GM04503 (cell line): ENCODE data around the gene RIN1.
"Not testable (repeated sequence)": the region's sequence is repeated elsewhere in the genome, so short reads cannot be mapped to it uniquely, and the experiment has no call there.

ENCODE experiments used
- DNase-seq: peaks from one replicate; pipeline ENCODE4 v3.0.0-alpha.2; 2012; ENCODE audit warnings: low read depth

The RIN1 gene

DNA sequence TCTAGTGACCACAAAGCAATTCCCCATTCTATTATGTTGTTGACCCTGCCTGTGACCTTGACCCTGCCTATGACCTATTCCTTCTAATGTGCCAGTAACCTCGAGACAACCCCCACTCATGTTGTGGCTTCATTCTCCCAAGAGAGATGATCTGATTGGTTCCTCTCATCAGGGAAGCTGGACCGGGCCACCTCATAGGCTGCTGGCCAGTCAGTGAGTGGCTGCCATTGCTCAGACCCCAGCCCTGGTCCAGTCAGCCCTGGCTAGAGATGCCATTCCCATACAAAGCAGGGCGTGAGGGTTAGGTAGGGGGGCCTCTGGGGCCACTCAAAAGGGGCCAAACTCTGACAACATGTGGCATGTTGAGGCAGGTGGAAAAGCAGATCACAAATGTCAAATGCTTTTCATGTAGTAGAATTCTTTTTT is 23.4 kb upstream of the RIN1 start:
- DNase-seq, result no peak

DNA sequence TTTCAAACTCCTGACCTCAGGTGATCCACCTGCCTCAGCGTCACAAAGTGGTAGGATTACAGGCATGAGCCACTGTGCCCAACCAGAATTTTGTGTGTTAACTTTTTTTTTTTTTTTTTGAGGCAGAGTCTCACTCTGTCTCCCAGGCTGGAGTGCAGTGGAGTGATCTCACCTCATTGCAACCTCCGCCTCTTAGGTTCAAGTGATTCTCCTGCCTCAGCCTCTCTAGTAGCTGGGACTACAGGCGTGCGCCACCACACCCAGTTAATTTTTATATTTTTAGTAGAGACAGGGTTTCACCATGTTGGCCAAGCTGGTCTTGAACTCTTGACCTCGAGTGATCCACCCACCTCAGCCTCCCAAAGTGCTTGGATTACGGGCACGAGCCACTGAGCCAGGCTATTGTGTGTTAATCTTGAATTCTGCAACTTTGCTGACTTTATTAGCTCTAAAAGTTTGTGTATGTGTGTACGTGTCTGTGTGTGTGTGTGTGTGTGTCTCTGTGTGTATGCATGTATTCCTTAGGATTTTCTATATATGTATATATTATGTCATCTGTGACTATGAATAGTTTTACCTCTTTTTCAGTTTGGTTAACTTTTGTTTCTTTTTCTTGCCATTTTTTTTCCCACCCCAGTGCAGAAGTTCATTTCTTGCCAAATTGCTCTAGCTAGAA is 14.5 kb upstream of the RIN1 start:
- DNase-seq, result not testable (repeated sequence)

DNA sequence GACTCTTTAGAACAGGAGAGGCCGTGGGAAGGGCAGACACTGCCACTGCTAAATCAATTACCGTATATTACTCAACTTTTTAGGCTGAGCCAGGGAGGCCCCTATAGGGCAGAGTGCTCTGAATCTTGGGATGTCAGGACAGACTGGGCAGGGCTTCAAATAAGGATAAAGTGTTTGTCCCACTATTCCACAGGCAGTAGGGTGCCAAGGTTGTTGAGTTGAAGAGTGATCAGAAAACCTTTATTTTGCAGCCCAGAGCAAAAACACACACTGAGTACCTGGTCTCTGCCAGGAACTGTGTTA is 12.8 kb upstream of the RIN1 start:
- no peak for DNase-seq

DNA sequence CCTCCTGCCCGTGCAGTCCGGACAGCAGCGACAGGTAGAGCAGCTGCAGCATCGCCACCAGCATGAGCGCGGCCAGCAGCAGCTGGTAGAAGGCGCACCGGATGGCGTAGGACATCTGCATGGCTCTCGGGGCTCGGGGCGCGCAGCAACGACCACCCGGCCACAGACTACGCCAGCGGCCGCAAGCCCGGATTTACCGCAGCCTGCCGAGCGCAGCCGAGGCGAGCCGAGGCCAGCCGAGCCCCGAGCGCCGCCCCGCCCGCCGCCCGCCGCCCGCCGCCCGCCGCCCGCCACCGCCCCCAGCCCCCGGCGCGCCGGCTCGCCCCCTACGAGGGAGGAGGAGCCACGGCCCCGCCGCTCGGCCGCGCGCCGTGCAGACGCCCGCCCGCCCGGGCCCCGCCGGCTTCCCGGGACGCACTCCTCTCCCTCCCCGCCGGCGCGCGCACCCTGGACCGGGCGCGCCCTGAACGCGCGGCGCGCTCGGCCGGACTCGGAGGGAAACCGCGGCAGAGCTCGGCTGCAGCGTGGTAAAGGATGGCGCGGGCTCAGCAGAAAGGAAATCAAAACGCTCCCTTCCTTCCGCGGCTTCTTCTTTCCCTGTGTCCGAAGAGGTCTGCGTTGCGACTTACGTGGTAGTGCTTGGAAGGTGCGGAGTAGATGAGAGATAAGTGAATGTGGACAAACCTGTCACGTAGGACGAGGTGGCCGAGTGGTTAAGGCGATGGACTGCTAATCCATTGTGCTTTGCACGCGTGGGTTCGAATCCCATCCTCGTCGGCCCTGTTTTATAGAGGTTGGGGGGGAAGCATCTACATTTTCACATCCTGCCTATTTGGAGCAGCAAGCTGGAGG is 11.4 kb upstream of the RIN1 start, which contains the start of gene B4GAT1:
TSS of gene B4GAT1 (minus strand) at position 205 of the 852 bp plus-strand sequence. CDS start at position 121, 84 bp downstream.
- no peak for DNase-seq

DNA sequence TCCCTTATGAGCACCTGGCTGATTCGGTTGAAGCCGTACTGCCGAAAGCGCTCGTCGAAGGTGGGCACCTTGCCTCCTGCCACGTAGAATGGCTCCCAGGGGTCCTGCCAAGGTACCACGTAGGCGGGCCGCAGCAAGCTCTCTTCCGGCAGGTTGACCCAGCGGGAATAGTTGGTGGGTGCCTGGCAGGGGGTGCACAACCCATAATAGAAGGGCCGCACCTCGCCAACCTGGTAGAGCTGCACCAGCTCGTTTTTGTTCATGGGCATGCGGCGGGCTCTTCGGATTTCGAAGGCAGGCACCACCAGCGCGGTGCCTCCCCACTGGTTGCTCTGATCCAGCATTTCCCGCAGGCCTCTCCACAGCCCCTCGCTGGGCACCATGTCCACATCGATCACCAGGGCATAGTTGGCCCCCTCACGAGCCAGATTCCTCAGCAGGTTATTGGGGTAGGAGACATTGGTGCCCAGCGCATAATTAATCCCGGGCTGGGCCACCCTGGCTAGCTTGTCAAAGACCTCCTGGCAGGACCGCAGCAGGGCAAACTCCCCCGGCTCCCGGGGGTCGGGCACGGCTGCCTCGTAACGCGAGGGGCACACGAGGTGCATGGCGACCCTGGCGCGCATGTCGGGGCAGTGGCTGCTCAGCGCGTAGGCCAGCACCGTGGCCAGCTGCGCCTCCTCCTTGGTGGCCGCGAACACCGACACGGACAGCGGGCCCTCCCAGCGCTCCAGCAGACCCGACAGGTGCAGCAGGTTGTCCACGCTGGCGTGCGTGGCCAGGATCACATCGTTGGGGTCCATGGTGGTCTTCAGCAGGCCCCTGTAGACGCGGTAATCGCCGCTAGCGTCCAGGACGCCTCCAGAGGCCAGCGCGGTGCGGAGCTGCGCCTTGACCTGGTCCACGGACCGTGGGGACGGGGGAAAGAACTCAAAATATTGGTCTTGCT is 10.5 kb upstream of the RIN1 start:
- no peak for DNase-seq

DNA sequence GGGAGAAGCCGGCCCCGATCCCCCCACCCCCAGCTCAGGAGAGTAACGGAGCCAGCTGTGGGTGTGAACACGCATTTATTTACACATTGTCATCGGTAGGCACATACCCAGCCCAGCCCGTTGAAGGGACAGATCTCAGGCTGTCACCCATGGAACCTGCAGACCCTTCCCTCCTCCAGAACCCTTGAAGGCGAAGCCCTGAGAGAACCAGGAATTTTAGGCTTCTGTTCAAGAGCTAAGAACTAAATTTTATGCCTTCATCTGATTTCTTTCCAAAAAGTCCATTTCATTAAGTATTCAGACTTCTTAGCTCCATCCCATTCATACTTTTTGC is 9.0 kb upstream of the RIN1 start:
- DNase-seq, result no peak

DNA sequence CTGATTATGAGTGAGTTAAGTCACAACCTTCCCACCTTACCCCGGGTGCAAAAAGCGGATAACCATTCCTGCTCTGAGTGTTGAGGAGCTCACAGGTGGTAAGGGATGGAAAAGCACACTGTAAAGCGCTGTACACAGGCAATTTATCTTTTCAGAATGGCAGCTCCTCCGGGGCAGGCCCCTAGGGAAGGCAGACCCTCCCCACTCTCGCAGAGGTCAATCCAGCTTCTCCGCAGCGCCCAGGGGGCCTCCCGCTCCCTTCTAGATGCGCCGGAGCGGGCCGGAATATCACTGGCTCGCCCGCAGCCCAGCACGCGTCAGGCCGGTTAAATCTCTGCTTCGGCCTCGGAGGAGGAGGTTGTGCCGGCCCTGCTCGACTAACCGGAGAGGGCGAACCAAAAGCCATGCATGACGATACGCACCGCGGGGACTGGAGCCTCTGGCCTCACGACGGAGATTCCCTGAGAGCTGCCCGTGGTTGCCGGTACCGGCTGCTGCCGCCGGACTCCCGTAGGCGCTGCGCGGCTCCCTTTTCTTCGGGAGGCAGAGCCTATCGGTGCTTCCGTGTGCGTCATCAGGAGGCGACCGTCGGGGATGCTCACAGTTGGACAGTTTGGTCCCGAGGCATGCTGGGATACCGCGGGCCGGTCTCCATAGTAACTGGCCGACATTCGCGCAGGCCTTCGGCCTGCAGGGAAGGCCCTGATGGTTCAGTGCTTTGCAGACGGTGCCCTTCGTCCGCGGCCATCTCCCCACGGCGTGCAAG is 8.5 kb upstream of the RIN1 start, which contains the start of gene BRMS1:
TSS of gene BRMS1 (minus strand) at position 555 of the 766 bp plus-strand sequence. CDS start 2,870 bp downstream, outside the sequence.
- DNase-seq, result peak; percentile 86

DNA sequence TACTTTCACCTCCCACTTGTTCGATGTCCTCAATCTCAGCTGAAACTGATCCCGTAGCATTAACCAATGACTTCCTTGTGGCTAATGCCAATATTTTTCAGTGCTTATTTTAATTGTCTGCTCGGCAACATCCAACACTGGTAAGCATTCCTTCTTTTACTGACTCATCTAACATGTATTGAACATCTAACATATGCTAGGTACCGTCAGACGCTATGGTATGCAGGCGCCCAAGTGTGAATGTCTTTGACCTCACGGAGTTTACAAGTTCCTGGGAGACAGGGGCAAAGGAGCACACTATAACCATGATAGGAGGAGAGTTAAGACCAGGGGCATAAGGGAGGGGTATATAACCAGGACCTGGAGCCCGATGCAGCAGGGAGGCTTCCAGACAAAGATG is 6.9 kb upstream of the RIN1 start:
- DNase-seq, result no peak

DNA sequence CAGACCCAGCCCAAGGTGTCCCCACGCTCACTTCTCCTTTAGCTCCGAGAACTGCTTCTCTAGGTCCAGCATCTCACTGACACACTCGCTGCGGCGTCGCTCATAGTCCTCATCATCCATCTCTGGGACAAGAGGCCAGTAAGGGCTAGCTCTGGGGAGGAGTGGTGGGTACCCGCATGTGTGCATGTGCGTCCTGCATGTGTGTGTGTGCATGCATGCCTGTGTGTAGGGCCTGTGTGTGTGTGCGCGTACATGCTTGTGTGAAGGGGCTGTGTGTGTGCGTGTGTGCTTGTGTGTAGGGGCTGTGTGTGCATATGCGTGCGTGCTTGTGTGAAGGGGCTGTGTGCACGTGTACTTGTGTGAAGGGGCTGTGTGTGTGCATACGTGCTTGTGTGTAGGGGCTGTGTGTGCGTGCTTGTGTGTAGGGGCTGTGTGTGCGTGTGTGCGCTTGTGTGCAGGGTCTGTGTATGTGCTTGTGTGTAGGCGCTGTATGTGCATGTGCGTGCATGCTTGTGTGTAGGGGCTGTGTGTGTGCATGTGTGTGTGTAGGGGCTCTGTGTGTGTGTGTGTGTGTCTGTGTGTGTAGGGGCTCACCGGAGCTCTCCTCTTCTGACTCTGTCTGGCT is 5.4 kb upstream of the RIN1 start:
- DNase-seq, result no peak

DNA sequence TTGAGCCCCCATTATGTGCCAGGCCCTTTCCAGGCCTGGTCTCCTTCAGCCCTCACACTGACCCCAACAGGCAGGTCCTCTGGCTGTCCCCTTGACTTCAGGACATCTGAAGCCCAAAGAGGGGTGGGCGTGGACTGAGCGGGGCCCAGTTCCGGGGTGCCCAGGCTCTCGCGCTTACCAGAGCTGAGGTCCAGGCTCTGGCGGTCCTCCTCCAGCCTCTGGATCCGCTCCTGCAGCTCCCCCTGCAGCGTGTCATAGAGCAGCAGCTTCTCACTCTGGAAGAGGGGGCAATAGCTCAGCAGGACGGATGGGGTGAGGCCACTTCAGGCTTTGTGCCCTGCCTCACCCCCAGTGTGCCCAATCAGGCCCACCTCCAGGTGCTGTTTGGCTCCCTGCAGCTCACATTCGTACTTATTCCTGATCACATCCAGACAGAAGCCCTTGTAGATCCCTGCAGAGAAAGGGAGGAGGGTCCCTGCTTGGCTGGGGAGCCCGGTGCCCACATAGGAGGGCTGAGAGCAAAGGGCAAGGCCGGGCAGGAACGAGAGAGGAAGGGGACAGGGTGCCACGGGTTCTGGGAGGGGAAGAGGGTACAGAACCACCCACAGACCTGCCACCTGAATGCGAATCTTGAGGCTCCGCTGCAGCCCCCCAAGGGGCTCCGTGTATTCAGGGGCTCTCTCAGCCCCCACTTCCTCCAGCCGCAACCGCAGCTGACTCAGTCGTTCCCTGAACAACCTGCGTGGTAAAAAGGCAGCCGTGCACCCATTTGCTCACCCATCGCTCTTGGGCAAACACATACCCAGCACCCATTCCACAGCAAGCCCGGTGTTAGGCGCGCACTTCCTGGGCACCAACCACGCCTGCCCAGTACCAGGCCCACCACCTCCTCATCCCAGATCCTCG is 4.6 kb upstream of the RIN1 start:
- no peak for DNase-seq

DNA sequence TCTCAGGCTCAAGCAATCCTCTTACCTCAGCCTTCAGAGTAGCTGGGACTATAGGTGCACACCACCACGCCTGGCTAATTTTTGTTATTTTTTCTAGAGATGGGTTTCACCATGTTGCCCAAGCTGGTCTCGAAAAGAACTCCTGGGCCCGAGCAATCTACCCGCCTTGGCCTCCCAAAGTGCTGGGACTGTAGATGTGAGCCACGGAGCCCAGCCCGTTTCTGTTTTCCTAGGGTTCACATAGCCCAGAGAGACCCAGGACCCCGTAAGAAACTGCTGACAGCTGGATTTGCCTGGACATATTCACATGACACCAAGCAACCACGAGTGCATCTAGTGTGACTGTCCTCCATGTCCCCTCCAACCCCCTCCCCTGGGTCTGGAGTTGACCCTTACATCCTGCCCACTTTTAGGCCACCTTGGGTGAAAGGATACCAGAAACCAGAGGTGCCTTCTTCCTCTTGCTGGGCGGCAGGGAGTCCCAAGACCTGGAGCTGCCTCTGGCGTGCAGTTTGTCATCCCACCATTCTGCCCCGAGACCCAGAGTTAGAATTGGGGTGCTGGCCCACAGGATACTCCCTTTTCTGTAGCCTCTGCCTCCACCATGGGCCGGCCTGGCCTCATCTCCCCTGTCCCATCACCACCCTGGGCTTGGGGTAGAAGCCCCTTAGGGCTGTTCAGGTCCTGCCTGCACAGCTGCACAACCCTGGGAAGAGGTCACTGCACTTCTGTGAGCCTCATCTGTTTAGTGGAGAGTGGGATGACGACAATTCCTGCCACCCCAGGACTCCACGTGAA is 3.7 kb upstream of the RIN1 start:
- no peak for DNase-seq

DNA sequence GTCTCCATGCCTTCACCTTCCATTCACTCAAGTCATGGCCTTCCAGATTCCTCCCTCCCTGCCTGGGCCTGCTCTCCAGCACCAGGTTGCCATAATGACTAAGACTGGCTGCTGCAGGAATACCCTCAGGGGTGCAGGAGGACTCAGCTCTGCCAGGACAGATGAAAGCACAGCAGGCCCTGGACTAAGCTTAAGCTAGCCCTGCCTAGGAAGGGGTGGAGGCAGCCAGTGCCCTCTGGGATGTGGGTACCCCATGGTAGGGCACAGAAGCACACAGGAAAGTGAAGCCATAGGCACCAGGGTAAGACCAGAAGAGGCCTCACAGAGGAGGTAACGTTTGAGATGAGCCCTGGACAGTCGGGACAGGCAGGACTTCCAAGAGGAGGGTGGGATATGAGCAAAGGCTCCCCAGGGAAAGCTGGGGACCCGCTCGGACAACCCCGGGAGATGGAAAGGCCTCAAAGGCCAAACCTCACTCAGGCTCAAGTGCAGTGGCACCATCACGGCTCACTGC is 3.0 kb upstream of the RIN1 start:
- DNase-seq, result no peak

DNA sequence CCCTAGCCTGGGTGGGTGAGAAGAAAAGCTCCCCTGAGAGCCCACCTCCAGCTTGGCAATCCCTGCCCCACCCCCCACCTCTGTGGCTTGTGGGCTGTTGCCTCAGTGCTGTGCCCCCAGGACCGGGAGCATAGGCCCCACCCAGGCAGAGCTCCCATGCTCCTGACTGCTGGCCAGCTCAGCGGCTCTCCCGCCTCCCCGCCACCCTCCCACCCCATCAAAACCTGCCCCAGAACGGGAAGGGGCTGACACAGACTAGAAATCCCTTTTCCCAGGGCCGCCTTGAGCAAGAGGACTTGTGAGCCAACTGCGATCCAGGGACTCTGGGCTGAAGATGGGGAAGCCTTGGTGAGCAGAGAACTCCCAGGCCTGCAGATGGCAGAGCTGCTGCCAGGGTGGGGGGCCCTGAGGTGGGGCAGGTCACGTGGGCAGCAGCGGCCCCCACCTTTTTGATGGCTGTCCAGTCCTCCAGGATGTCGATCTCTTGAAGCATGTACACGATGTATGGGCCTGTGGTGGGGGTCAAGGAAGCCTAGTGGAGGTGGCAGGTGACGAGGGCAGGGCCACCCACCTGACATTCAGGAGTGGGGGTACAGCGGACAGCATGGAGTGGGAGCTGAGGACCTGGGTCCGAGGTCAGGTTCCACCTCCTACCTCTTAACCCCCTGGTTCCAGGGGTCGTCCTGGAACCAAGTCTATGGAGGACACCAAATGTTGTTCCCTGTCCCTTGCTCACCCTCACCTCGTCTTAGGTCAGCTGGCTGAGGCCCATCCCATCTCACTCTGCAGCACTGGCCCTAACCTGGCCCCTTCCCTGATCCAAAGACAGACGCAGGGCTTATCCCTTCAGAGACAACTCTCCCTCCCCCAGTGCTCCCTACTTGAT is 2.3 kb upstream of the RIN1 start:
- DNase-seq, result no peak

DNA sequence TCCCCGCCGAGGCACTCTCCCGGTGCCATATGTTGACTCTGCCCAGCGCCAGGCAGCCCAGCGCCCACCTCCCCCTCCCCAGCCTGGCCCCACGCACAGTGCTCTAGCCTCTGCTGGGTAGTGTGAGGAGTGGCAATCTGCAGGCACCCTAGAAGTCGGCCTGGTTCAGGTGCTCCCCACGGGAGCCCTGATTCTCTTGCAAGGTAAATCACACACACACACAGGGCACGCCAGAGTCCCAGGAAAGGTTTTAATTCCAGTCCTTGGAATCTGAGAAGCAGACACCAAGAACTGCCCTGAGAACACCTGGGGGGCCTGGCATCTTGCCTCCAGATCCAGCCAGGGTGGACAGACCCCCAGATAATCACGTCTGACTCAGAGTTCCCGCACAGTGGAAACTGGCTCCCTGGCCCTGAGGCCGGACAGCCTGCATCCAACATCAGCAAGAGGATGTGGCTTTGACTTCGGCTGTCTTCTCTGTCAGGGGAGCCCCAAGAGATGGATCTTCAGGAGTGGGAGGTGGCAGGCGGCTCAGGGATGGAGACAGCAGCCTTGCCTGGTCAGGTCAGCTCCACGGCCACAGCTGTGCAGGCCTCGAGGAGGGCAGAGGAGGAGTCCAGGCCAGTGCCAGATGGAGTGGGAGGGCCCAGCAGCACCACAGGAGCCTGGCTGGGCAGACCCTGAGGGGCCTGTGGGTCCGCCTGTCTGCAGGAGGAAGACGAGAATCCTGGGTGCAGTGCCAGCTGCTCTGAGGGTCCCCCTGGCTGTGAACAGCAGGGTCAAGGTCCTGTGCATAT is 1.1 kb upstream of the RIN1 start:
- no peak for DNase-seq

DNA sequence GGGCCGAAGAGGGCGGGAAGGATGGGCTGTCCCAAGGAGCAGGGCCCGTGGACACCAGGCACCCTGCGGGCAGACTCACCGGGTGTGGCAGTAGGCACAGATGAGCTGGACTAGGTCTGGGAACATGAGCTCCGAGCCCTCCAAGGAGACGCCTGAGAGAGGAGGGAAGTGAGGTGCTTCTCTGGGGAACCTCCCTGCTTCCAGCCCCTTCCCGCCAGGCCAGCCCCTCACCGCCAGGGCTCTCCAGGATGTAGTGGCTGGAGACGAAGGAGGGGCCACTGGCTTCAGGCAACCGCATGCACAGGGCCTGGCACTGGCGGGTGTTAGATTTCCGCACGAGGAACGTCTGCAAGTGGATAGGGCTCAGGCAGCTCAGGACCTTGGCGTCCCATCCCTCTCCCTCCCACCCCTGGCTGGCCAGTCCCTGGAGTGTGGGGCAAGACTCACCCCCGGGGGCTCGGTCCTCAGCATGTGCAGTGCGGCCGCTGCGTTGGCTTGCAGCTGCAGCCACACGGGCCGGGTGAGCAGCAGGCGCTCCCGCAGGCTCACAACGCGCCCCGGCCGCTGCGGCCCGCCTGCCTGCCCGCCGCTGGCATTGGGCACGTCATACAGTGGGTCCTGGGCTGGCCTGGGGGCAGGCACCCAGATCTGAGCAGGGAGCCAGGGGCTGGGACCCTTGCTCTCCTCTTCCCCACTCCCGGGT is 552 bp downstream of the RIN1 start:
- DNase-seq, result no peak

DNA sequence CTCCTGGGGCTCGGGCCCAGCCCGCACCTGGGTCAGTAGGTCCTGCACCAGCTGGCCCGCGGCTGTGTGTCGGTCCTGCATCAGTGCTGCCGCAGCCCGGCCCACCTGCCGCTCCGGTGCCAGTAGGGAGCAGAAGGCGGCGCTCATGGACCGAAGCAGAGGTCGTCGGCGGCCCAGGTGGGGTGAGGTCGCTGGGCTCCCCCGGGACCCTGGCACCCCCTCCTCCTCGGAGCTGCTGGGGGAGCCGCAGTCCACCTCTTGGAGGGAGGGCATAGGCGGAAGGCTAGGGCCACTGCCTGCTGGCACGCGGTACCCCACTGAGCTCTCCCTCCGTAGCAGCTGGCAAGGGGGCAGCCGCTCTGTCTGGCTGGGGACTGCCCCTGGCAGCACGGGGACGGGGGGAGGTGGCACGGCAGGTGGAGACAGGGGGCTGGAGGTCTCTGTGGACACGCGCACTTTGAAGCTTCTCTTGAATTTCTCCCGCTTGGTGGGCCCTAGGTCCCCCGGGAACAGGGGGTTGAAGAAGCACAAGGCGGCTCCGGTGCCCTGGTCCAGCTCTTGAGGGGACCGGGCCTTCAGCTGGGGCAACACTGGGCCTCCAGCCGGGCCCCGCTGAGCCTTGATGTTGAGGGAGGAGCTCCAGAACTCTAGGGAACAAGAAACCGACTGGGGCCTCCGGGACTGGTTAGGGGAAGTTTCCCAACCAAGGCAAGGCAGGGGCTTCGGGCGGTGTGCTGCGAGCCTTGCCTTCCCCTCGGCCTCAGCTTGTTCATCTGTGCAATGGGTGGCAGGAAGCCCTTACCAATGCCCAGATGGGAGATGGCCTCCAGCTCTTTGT is 1.4 kb downstream of the RIN1 start:
- no peak for DNase-seq
